Activated T-helper 1 cell treated with anti-CD3 and anti-CD28 coated beads, Interleukin-12 subunit alpha, Interleukin-12 subunit beta, Interleukin-2, Interleukin-4 antibody, amounts not matched to agents 30 ng/mL and 10 ng/mL and 1 ng/mL, durations not matched to agents 14 hours and 24 hours and 36 hours (primary cell): ENCODE results near the gene ERH. TPM values are rescaled to one million over a fixed set of nuclear protein-coding genes. Genes with fewer than 3 reads are reported as not detected.

Experiments
- total RNA-seq: library from RNA; stranded (reverse); gene quantifications from 2 replicates; pipeline ENCODE4 v1.2.3, GENCODE V29; 2022

ERH gene
- total RNA-seq, 1 donor from 2014 or later: 400 TPM

Other genes starting within 250 kb of the ERH start
- 29.7 and 32.0 TPM in 2 replicates for gene DCAF5, start 245.2 kb downstream of the ERH start, total RNA-seq
- gene EXD2, start 206.8 kb downstream of the ERH start, total RNA-seq: 6.3 and 6.5 TPM in 2 replicates
- 0.02 and 0.05 TPM in 2 replicates for gene GALNT16, start 138.1 kb downstream of the ERH start, total RNA-seq
- gene SLC39A9, start 393 bp upstream of the ERH start, total RNA-seq: 51.6 and 53.7 TPM in 2 replicates
- 0.07 TPM in 1 of 2 replicates, not detected in the other for gene PLEKHD1, start 86.4 kb upstream of the ERH start, total RNA-seq
- 0.08 TPM in 1 of 2 replicates, not detected in the other for gene CCDC177, start 176.6 kb upstream of the ERH start, total RNA-seq
- 91.3 and 94.3 TPM in 2 replicates for gene SUSD6, start 213.3 kb upstream of the ERH start, total RNA-seq